Measurements from ENCODE around the gene COL6A6.
"Not testable (repeated sequence)": the region's sequence is repeated elsewhere in the genome, so short reads cannot be mapped to it uniquely, and the experiment has no call there.

The COL6A6 gene

GRCh38 chr3:130547680-130548065 is 30.7 kb downstream of the COL6A6 start:
- not testable (repeated sequence) for H3K27me3 ChIP-seq (ENCODE audit: insufficient read depth, low read length); H2AFZ ChIP-seq (ENCODE audit: low read depth, low read length); H3K36me3 ChIP-seq (ENCODE audit: insufficient read depth, low read length); H3K9me3 ChIP-seq (ENCODE audit: low read length); H3K4me3 ChIP-seq (ENCODE audit: low read length); H3K4me1 ChIP-seq (ENCODE audit: insufficient read depth, low read length)

- Histone ChIP-seq H2AFZ (ENCODE audit: low read depth, low read length) (no peak overlapping the region), H3K9me3 (ENCODE audit: low read length) (no peaks in the 10 kb centered on the region), H3K4me3 (ENCODE audit: low read length) (no peak overlapping the region), H3K36me3 (ENCODE audit: insufficient read depth, low read length) (no peaks in the 10 kb centered on the region), H3K4me1 (ENCODE audit: insufficient read depth, low read length) (no peaks in the 10 kb centered on the region), H3K27me3 (ENCODE audit: insufficient read depth, low read length) (no peaks in the 10 kb centered on the region)
Measured at GRCh38 chr3:130548356-130548755, 31.4 kb downstream of the COL6A6 start.

- Histone ChIP-seq H3K9me3 (ENCODE audit: low read length) (no peaks in the 10 kb centered on the region), H3K36me3 (ENCODE audit: insufficient read depth, low read length) (no peaks in the 10 kb centered on the region), H3K4me1 (ENCODE audit: insufficient read depth, low read length) (no peaks in the 10 kb centered on the region), H2AFZ (ENCODE audit: low read depth, low read length) (no peak overlapping the region), H3K4me3 (ENCODE audit: low read length) (no peak overlapping the region), H3K27me3 (ENCODE audit: insufficient read depth, low read length) (no peaks in the 10 kb centered on the region)
Measured at GRCh38 chr3:130557336-130558035, 40.5 kb downstream of the COL6A6 start.

GRCh38 chr3:130558366-130558765 is 41.4 kb downstream of the COL6A6 start:
- Histone ChIP-seq H3K36me3 (ENCODE audit: insufficient read depth, low read length) (no peaks in the 10 kb centered on the region), H2AFZ (ENCODE audit: low read depth, low read length) (no peak overlapping the region), H3K4me1 (ENCODE audit: insufficient read depth, low read length) (no peaks in the 10 kb centered on the region), H3K9me3 (ENCODE audit: low read length) (no peaks in the 10 kb centered on the region), H3K27me3 (ENCODE audit: insufficient read depth, low read length) (no peaks in the 10 kb centered on the region), H3K4me3 (ENCODE audit: low read length) (no peak overlapping the region)

- no peaks in the 10 kb centered on the region for H3K9me3 ChIP-seq (ENCODE audit: low read length)
- H2AFZ ChIP-seq (ENCODE audit: low read depth, low read length), result no peak overlapping the region
- peaks cover 2% of the 10 kb centered on the region for H3K27me3 ChIP-seq (ENCODE audit: insufficient read depth, low read length)
- H3K4me3 ChIP-seq (ENCODE audit: low read length), result no peak overlapping the region
- no peaks in the 10 kb centered on the region for H3K4me1 ChIP-seq (ENCODE audit: insufficient read depth, low read length)
- no peaks in the 10 kb centered on the region for H3K36me3 ChIP-seq (ENCODE audit: insufficient read depth, low read length)
Measured at GRCh38 chr3:130565224-130565623, 48.2 kb downstream of the COL6A6 start.

Measured in neuron (in vitro differentiated cells).